Astrocyte of the cerebellum (primary cell): Measurements from ENCODE around the gene LIN54.

Experiments
- DNase-seq: peaks from one replicate; pipeline ENCODE4 v3.0.0-alpha.2; 2011; ENCODE audit warnings: low read depth
- H3K4me3 ChIP-seq: 2 replicates; pipeline ENCODE4 v1.5.1; 2011; ENCODE audit warnings: mild to moderate bottlenecking, low read depth, low read length, moderate library complexity
- CTCF ChIP-seq: IDR thresholded peaks from 2 replicates; pipeline ENCODE4 v1.5.1; 2012; ENCODE audit warnings: low read length, low read depth, moderate library complexity, mild to moderate bottlenecking; ENCODE audit errors: missing control alignments
- in situ Hi-C: cut with HindIII; loops from 2 replicates; pipeline ENCODE4 v1.10.0; 2017; ENCODE audit warnings: low sequenced_read_pairs

The LIN54 gene

GRCh38 chr4:82969414-82969813 lies 41.2 kb downstream of the LIN54 start:
- in situ Hi-C loops, result no loop called here
- no peak for TF ChIP-seq CTCF
- no peak overlapping the region for H3K4me3 ChIP-seq
- DNase-seq, result no peak

GRCh38 chr4:82968972-82969371 lies 41.7 kb downstream of the LIN54 start:
- in situ Hi-C loops, result no loop called here
- H3K4me3 ChIP-seq, result no peak overlapping the region
- no peak for DNase-seq
- TF ChIP-seq CTCF, result no peak

- DNase-seq, result no peak
- TF ChIP-seq CTCF, result no peak
- in situ Hi-C loops, result no loop called here
- H3K4me3 ChIP-seq, result no peak overlapping the region
Measured at GRCh38 chr4:82965763-82966162, 44.9 kb downstream of the LIN54 start.

- TF ChIP-seq CTCF, result no peak
- no peak overlapping the region for H3K4me3 ChIP-seq
- DNase-seq, result no peak
- in situ Hi-C loops, result no loop called here
Measured at GRCh38 chr4:82957045-82957444, 53.6 kb downstream of the LIN54 start.

- TF ChIP-seq CTCF, result no peak
- DNase-seq, result no peak
- H3K4me3 ChIP-seq, result no peak overlapping the region
- in situ Hi-C loops, result no loop called here
Measured at GRCh38 chr4:82954212-82954611, 56.4 kb downstream of the LIN54 start.

- H3K4me3 ChIP-seq, result no peak overlapping the region
- no peak for TF ChIP-seq CTCF
- no peak for DNase-seq
- in situ Hi-C loops, result no loop called here
Measured at GRCh38 chr4:82951196-82951595, 59.4 kb downstream of the LIN54 start.

- in situ Hi-C loops, result no loop called here
- no peak for TF ChIP-seq CTCF
- DNase-seq, result no peak
- no peak overlapping the region for H3K4me3 ChIP-seq
Measured at GRCh38 chr4:82948647-82949204, 61.9 kb downstream of the LIN54 start.
